ENCODE results near the gene PTP4A2. TPM values are rescaled to one million over a fixed set of nuclear protein-coding genes. Genes with fewer than 3 reads are reported as not detected.

Gene PTP4A2
- total and polyA plus RNA-seq, 7 donors = 145 to 327 (median 228) TPM

- H3K27ac ChIP-seq = no peak overlapping the region
- no peak overlapping the region for H3K4me3 ChIP-seq
- intact Hi-C loops (cut with DNase I) = loop anchor here (5.0 kb wide), 1 partner anchor 80 kb away; no protein-coding TSS in a partner anchor
- no peaks in the 10 kb centered on the region for H3K36me3 ChIP-seq
- WGBS, 2 donors = 52 to 62% methylated on average over 3 of the region's 3 CpGs
- no peak for DNase-seq
- TF ChIP-seq EP300 (IDR thresholded peaks at IDR 0.05) (no peak), POLR2AphosphoS5 (IDR thresholded peaks at IDR 0.05) (no peak), CTCF (IDR thresholded peaks at IDR 0.05) (no peak), POLR2A (IDR thresholded peaks at IDR 0.05) (no peak)
- H3K9me3 ChIP-seq = no peaks in the 10 kb centered on the region
- peaks cover 0 to 18% (median 12%) of the 10 kb centered on the region in 4 donors for H3K4me1 ChIP-seq
- no peaks in the 10 kb centered on the region for H3K27me3 ChIP-seq
These were observed 43.8 kb upstream of the PTP4A2 start for GRCh38 chr1:31981972-31982371.

GRCh38 chr1:31981456-31981839 is 43.3 kb upstream of the PTP4A2 start:
- intact Hi-C loops (cut with DNase I) = loop anchor here (5.0 kb wide), 1 partner anchor 81 kb away; no protein-coding TSS in a partner anchor
- DNase-seq = no peak
- whole genome bisulfite sequencing, 2 donors = 46 to 79% methylated on average over 2 of the region's 2 CpGs

GRCh38 chr1:31980835-31981455 is 42.8 kb upstream of the PTP4A2 start:
- no peaks in the 10 kb centered on the region for H3K27me3 ChIP-seq
- intact Hi-C loops (cut with DNase I) = loop anchor here (5.0 kb wide), 1 partner anchor 81 kb away; no protein-coding TSS in a partner anchor
- peaks cover 0 to 18% (median 12%) of the 10 kb centered on the region in 4 donors for H3K4me1 ChIP-seq
- H3K36me3 ChIP-seq = no peaks in the 10 kb centered on the region
- TF ChIP-seq CTCF (IDR thresholded peaks at IDR 0.05) (no peak), EP300 (IDR thresholded peaks at IDR 0.05) (no peak), POLR2AphosphoS5 (IDR thresholded peaks at IDR 0.05) (no peak), POLR2A (IDR thresholded peaks at IDR 0.05) (no peak)
- H3K9me3 ChIP-seq = no peaks in the 10 kb centered on the region
- DNase-seq = no peak
- H3K4me3 ChIP-seq = no peak overlapping the region
- H3K27ac ChIP-seq = no peak overlapping the region
- WGBS, 2 donors = 76 to 83% methylated on average over 10 of the region's 10 CpGs

More at GRCh38 chr1:31981456-31981839, 43.3 kb upstream of the PTP4A2 start:
- H3K36me3 ChIP-seq = no peaks in the 10 kb centered on the region
- no peaks in the 10 kb centered on the region for H3K9me3 ChIP-seq
- no peaks in the 10 kb centered on the region for H3K27me3 ChIP-seq
- TF ChIP-seq POLR2AphosphoS5 (IDR thresholded peaks at IDR 0.05) = no peak
- TF ChIP-seq CTCF (IDR thresholded peaks at IDR 0.05) = no peak
- no peak overlapping the region for H3K4me3 ChIP-seq
- H3K4me1 ChIP-seq = peaks cover 0 to 18% (median 12%) of the 10 kb centered on the region in 4 donors
- H3K27ac ChIP-seq = no peak overlapping the region

- no peaks in the 10 kb centered on the region for H3K36me3 ChIP-seq
- no peak for DNase-seq
- H3K27me3 ChIP-seq = no peaks in the 10 kb centered on the region
- H3K4me1 ChIP-seq = peaks cover 0 to under 1% (median 0%) of the 10 kb centered on the region in 4 donors
- 78 to 80% methylated on average over 4 of the region's 4 CpGs for WGBS, 2 donors
- H3K9me3 ChIP-seq = no peaks in the 10 kb centered on the region
- H3K4me3 ChIP-seq = no peak overlapping the region
- H3K27ac ChIP-seq = no peak overlapping the region
- TF ChIP-seq POLR2AphosphoS5 (IDR thresholded peaks at IDR 0.05) (no peak), EP300 (IDR thresholded peaks at IDR 0.05) (no peak), CTCF (IDR thresholded peaks at IDR 0.05) (no peak), POLR2A (IDR thresholded peaks at IDR 0.05) (no peak)
- intact Hi-C loops (cut with DNase I) = no loop called here
These were observed 40.8 kb upstream of the PTP4A2 start for GRCh38 chr1:31978843-31979400.

All from sigmoid colon (tissue), 7 donors.